GM18517 (cell line): ENCODE measurements around the gene SYTL1.

ENCODE experiments used
- ATAC-seq: cut with Tn5 transposase; IDR thresholded peaks from one replicate; pipeline ENCODE4 v1.9.1; 2021; ENCODE audit warnings: mild to moderate bottlenecking, moderate library complexity; ENCODE audit not compliant: unreplicated experiment

SYTL1 gene

DNA sequence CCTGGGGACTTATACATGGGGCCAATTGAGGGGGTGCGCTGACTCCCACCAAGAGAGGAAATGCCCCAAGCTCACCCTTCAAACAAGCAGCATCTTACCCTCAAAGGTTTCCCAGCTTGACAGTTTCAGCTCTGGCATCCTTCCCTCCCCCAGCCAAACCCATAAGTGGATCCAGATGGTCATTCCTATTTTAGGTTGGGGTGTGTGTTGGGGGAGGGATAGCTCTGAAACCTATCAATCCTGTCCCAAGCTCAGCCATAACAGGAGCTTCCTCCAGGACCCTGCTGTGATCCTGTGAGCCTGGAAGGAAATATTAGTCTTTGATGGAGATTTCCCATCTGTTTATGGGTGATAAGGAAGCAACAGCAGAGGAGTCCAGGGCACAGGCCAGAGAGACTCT is 23.2 kb upstream of the SYTL1 start:
- no peak for ATAC-seq

DNA sequence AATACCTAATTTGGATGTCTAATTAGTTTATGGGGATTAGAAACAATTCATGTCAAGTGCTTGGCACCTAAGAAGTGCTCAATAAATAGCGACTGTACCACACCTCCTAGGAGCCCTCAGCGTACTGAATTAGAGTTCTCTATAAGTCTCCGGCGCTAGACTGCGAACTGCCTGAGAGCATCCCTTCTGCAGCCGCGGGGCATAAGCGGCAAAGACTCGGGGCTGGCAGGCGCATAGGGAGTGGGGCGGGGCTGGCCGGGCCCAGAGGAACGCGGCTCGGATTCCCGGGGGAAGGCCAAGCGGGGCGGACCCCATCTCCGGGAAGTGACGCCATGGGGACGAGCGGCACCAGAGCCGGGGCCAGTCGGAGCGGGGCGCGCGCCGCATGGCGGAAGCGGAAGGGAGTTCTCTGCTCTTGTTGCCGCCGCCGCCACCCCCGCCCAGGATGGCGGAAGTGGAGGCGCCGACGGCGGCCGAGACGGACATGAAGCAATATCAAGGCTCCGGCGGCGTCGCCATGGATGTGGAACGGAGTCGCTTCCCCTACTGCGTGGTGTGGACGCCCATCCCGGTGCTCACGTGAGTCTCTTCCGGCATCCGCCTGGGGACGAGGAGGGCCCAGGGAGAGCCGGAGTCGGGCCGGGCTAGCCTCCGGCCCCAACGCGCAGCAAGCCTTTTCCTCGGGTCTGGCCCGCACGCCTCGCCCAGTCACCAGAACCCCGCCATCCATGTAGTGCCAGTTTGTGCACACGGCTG is 19.8 kb upstream of the SYTL1 start, which contains the start of gene TMEM222:
TMEM222 (plus strand) TSS at position 351 of the 756 bp plus-strand sequence; CDS start at position 386, 35 bp downstream.
- ATAC-seq = peak; percentile 88

DNA sequence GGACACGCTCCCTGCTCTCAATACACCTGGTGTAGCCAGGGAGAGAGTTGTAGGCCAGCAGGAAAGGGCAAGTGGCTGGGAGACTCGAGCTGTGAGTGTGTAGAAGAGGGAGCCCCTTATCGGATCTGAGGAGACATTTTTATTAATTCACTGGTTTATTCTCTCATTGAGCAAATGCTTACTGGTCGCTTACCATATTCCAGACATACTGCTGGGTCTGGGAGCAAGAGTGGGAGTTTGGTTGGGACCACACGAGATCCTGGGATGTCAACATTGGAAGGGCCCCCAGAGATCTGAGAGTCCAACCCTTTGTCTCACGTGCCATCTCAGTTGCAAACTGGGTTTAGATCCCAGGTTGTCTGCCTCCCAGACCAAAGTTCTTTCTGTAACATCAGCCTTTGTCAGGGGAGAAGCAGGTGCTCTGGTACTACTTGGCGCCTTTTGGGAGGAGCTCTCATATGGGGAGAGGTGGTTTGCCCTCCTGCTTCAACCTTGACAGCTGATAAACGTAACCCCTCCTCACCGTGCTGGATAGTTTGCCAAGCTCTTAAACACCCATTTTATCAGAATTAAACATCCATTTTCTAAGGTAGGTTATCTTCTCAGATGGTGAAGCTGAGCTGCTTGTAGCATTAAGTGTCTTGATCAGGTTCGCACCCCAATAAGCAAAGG is 19.1 kb upstream of the SYTL1 start:
- peak; percentile 5 for ATAC-seq

DNA sequence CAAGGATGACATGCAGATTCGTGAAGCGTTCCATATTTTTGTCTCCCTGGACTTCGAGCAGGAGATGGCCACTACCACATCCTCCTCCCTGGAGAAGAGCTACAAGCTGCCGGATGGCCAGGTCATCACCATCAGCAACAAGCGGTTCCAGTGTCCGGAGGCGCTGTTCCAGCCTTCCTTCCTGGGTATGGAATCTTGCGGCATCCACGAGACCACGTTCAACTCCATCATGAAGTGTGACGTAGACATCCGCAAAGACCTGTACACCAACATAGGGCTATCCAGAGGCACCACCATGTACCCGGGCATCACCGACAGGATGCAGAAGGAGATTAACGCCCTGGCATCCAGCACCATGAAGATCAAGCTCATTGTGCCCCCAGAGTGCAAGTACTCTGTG is 16.5 kb upstream of the SYTL1 start:
- no peak for ATAC-seq

DNA sequence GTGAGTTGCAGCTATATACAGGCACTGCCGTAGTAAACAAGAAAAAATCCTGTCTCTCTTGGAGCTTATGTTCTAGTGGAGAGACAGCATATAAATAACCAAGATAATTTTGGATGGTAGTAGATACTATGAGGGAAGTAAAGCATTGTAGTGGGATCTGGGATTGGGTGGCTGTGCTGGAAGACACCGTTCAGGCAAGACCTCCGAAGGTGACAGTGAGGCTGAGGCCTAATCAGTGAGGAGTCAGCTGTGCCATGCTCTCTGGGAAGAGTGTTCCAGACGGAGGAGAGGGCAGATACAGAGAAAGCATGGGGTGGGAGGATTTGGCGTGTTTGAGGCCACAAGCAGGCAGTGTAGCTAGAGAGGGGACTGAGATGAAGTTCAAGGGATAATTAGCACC is 13.9 kb upstream of the SYTL1 start:
- ATAC-seq = no peak

DNA sequence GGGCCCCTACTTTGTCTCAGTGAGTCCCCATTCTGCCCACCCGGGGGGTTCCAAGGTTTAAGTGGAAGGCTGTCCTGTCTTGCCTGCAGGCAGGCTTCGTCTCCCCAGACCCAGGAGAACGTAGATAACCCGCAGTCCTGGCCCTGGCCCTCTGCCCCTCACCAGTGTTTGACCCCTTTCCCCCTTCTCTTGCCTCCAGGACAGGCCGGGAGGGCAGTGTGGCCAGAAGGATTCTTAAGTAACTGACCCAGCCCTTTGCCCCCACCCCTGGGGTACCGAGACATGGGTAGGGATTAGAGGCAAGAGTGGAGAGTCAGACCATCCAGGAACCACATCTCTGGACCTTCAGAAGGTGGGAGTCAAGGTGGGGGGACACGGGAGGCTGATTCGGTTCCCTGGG is 11.0 kb upstream of the SYTL1 start:
- no peak for ATAC-seq

DNA sequence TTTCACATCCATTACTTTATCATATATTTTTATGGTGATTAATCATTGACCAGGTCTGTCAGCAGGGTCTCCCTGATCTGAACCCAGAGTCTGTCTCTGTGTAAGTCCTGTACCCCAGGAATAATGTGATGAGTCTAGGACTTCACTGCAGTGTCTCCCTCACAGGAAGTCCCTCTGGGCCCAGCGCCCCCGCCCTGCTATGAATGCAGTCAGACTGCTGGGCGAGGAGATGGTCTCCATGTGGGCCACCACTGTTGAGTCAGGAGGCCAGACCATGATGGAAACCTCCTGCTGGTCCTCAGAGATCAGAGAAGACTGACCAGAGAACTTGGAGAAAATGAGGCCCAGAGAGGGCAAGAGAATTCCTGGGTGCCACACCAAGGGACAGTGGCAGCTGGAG is 10.4 kb upstream of the SYTL1 start:
- ATAC-seq = no peak

DNA sequence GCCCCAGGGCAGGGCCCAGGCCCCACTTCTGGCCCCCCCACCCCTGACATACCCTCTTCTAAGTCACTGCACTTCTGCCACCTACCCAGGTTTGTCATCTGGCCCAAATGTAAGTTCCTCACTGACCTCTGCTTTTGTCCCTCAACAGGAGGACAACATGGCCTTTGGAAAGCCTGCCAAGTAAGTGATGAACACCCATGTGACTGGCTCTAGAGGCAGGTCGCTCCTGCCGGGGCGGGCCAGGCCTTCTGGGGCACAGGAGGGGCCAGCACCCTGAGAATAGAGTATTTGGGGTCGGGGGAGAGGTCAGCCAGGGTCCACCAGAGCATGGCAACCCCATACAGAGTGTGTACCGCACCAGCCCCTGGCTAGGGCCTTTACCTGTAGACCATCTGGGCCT is 9.9 kb upstream of the SYTL1 start:
- ATAC-seq = no peak

DNA sequence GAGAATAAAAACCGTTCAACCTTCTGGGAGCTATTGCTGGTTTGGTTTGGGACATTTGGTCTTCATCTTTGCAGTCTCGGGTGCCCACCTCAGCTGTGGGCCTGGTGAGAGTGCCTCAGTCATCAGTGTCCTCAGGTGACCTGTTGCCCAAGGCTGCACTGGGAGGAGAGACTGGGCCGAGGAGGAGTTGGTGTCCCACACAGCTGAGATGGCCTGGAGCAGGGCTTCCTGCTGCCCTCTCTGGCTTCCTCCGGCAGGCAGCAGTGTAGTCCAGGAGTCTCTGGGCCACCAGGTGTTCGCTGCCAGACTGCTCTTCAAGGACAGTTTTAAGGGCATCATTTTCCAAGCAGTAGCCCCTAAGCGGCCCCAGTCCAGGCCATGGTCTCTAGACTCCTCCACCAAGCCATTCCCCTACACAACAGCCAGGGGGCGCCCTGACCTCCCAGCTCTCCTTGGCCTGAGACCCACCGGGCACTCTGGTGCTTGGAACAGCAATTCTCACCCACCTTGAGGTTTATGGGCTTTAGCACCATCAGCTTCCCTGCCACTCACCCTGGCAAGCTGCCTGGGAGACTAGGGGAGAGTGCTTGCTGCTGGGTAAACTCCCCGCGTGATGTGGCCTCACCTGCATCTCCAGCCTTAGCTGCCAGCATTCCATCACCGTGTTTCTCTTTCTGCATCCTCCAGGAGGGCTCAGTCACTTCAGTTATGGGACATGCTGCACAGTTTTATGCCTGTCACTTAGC is 9.1 kb upstream of the SYTL1 start:
- no peak for ATAC-seq

DNA sequence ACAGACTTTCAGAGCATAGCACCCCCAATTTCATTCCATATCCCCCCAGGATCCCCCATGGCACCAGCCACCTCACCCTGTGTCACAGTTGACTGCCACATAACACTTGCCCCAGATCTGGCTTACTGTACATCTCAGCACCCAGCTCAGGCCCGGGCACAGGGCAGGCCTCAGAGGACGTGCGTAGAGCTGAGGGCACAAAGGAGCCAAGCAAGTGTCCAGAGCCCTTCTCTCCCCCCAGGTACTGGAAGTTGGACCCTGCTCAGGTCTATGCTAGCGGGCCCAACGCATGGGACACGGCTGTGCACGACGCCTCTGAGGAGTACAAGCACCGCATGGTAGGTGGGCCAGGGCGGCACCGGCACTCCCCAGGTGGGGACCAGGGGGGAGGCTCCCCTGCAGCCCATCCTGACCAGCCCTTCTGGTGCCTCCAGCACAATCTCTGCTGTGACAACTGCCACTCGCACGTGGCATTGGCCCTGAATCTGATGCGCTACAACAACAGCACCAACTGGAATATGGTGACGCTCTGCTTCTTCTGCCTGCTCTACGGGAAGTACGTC is 8.0 kb upstream of the SYTL1 start:
- no peak for ATAC-seq

DNA sequence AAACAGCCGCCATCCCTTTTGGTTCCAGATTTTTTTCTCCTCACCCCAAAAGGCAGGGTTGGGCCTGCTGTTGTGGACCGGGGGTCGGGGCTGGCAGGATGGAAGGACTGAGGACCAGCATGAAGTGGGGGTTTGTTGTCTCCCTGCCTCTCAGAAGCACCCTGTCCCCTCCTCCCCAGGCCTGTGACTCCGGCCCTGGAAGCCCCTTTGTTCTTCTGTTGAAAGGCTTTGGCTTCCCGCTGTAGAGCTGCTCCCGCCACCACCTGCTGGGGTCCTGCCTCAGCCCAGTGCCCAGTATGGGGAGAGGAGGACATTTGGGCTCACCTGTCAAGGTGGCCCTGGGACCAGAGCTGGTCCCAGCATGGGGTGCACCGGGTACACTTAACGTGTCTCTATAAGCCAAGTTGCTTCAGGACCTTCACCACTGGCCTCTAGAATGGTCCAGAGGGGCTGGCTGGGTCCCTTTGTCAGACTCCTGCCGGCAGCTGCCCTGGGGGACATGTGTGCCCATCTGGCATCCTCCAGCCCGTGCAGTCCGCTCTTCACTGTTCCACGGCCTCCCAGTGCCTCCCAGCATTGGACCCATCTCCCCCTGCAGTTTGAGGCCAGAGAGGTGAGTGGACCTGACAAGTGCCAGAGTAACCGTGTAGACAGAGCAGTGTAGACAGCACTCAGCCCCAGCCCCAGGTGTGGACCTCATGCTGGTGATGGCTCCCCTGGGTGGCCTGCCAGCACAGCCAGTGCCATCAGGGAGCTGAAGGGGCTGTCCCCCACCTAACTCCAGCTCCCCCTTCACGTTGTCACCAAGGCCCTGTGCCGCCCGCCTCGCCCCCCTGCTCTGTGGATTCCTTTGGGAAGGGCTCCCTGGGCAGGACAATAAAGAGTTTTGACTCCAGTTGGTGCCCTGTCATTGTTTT is 6.1 kb upstream of the SYTL1 start:
- ATAC-seq = no peak

DNA sequence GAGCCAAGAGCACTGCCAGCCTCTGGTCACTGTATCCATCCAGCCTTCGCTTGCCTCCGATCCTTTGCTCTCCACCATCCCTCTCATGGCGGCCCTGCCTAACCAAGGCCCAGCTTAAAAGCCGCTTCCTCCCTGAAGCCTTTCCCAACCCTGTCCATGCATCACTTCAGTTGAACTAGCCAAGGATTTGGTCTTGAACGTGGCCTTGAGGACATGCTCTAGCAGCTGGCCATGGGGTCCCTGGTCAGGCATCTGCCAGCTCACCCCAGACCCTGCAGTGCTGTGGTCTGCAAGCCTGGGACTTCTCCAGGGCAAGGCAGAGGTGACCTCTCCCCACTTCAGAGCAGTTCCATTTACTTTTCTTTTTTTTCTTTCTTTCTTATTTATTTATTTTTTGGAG is 5.1 kb upstream of the SYTL1 start:
- ATAC-seq = no peak

DNA sequence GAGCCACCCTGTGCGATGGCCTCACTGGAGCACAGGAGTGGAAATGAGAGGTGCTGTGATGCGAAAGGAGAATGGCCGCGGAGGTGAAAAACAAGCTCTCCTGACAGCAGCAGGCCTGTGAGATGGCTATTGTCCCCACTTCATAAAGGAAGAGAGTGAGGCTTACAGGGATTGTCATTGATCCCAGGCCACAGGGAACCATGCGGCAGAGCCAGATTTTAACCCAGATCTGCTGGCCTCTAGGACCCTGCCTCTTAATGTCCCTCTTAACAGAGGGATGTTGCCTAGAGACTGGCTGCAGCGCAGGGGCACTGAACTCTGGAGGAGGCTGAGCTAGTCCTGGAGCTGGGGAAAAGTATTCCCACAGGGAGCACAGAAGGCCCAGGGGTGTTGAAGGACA is 3.1 kb upstream of the SYTL1 start:
- ATAC-seq = no peak

DNA sequence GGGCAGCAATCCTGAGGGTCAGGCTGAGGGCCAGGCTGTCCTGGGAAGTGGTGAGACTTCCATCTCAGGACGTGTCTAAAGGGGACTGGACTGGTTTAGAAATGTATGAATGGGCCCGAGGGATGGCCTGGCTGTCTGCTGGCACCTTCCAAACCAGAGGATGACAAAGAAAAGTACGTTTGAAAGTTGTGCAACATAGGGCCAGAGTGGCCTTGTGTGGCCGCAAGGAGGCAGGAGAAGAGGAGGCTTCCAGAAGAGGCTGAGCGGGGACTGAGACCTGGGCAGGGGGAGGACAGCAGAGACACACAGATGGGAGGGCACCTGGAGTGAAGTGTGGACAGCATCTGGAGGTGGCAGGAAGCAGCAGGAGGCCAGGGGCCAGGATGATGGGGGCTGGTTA is 2.6 kb upstream of the SYTL1 start:
- ATAC-seq = no peak

DNA sequence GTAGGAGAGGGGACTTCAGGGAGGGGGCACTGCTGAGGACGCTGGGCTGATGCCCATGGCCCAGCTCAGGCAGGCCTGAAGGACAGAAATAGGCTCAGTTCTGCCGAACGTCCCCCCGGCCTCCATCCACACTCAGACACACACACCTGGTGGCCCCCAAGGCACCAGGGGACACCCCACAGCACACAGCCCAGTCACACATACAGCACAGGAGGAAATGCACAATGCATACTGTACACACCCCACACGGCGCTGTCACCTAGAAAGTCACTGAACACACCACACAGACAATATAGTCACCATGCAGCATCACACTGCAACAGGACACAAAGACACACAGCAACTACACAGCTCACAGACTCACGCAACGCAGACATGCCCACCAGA is 562 bp downstream of the SYTL1 start:
- no peak for ATAC-seq

DNA sequence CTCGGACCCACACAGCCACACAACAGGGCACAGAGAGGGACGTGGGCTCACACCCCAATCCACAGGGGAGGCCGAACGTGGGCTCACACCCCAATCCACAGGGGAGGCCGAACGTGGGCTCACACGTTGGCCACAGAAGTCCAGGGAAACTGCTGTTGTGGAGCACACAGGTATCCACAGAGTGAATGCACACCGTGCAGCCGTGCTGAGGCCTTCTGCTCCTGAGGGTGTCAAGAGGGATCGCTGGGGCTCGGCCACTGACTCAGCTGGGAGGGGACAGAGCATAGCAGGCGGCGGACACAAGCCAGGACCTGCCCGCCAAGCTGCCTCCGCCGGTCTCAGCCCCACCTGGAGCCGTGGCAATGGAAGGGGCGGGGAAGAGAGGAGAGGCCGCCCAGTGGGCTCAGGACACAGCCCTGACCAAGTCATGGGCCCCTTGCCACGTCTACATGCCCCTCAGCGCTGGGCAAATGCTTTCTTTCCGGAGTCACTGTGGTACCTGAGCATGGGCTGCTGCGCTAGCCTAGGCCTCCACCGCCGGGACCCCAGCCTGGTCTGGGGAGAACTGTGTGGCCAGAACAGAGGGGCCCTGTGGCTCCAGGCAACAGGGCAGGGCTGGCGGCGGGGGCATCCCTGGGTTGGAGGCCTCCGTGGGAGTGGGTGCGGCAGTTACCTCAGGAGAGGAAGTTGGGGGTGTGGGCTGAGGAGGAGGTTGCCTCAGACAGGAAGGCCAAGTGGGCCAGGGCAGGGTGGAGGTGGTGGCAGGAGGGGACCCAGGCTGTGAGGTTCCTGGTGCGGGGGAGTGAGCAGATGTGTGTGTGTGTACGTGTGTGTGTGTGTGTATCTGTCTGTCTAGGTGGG is 1.2 kb downstream of the SYTL1 start:
- ATAC-seq = no peak

DNA sequence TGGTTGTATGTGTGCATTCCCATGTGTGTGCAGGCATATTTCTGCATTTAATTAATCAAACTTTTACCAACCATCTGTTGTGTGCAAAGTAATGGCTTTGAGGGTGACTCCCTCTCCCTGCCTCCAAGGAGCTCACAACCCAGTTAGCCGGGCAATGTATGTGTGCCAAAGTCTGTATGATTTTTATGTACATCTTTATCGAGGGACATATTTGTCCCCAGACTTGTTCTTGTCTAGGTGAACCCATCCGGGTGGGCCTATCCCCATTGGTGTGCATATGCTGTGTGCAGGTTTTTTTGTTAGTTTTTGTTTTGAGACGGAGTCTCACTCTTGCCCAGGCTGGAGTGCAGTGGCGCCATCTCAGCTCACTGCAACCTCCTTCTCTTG is 1.8 kb downstream of the SYTL1 start:
- ATAC-seq = no peak

DNA sequence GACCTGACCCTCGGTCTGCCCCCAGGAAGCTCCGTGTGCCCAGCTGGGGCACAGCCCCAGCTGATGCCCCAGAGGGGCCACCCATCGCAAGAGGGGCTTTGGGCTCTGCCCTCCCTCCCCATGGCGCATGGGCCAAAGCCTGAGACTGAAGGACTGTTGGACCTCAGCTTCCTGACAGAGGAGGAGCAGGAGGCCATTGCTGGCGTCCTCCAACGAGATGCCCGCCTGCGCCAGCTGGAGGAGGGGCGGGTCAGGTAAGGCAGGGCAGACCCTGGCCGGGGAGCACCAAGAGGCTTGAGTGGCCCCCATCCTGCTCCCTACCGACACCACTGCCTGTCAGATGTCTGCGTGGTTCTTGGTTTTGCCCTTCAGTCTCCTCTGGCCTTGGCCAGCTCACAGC is 3.5 kb downstream of the SYTL1 start:
- ATAC-seq = no peak

DNA sequence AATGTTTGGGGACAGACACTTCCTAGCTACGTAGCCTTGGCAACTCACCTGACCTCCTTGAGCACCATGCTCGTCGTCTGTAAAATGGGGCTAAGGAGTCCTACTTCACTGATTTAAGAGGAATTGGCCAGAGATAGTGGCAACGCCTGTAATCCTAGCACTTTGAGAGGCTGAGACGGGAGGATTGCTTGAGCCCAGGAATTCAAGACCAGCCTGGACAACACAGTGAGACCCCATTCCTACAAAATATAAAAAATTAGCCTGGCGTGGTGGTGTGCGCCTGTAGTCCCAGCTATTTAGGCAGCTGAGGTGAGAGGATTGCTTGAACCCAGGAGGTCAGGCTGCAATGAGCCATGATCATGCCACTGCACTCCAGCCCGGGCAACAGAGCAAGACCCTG is 4.5 kb downstream of the SYTL1 start:
- ATAC-seq = no peak
